Endothelial cell of umbilical vein (primary cell): ENCODE measurements around the gene PFKFB4.

Experiments
- CTCF ChIP-seq, 2 donors: IDR thresholded peaks; 1 replicate in 1 of 2; 2 replicates in 1 of 2; pipeline ENCODE4 v1.5.1; 2011; ENCODE audit warnings: low read length in 2 of 2, mild to moderate bottlenecking in 2 of 2, moderate library complexity in 2 of 2, control low read depth in 1 of 2, inconsistent platforms in 1 of 2, low read depth in 1 of 2; ENCODE audit not compliant: insufficient read depth in 1 of 2; ENCODE audit errors: extremely low read depth in 1 of 2
- EZH2 ChIP-seq: IDR thresholded peaks from 2 replicates; pipeline ENCODE4 v1.6.1; 2012; ENCODE audit warnings: borderline replicate concordance, low read depth, mild to moderate bottlenecking, moderate library complexity, low read length, inconsistent platforms; ENCODE audit not compliant: severe bottlenecking
- FOS ChIP-seq: IDR thresholded peaks from 2 replicates; pipeline ENCODE4 v1.6.1; 2011; ENCODE audit warnings: mild to moderate bottlenecking, low read length, moderate library complexity, borderline replicate concordance; ENCODE audit not compliant: insufficient read depth
- GATA2 ChIP-seq: IDR thresholded peaks from 2 replicates; pipeline ENCODE4 v1.7.0; 2011; ENCODE audit warnings: low read depth, mild to moderate bottlenecking, moderate library complexity, mixed read lengths, low read length; ENCODE audit not compliant: insufficient read length, insufficient read depth
- JUN ChIP-seq: IDR thresholded peaks from 2 replicates; pipeline ENCODE4 v1.6.1; 2011; ENCODE audit warnings: borderline replicate concordance, low read depth; ENCODE audit not compliant: insufficient read length, insufficient read depth
- MAX ChIP-seq: IDR thresholded peaks from 2 replicates; pipeline ENCODE4 v1.6.1; 2011; ENCODE audit not compliant: insufficient read depth, insufficient read length
- MYC ChIP-seq: IDR thresholded peaks from one replicate; pipeline ENCODE4 v1.6.1; 2011; ENCODE audit warnings: mild to moderate bottlenecking, low read depth, low read length
- POLR2A ChIP-seq: IDR thresholded peaks from 2 replicates; pipeline ENCODE4 v1.6.1; 2012; ENCODE audit warnings: low read depth, mild to moderate bottlenecking, control low read depth, low read length
- POLR2AphosphoS5 ChIP-seq: IDR thresholded peaks from 2 replicates; pipeline ENCODE4 v1.6.1; 2012; ENCODE audit warnings: low read depth, mild to moderate bottlenecking, control low read depth, low read length, moderate library complexity; ENCODE audit not compliant: insufficient read depth

GRCh38 chr3:48558493-48559134 lies 2.0 kb upstream of the PFKFB4 start:
- TF ChIP-seq CTCF (IDR thresholded peaks at IDR 0.05; ENCODE audit: extremely low read depth in 1 of 2, insufficient read depth in 1 of 2, low read depth in 1 of 2, low read length in 2 of 2) (no peak), POLR2A (no peak), POLR2AphosphoS5 (no peak), MAX (no peak), MYC (no peak), FOS (no peak), EZH2 (no peak), GATA2 (no peak), JUN (no peak)
